Measurements from ENCODE around the gene CPS1. TPM values are rescaled to one million over a fixed set of nuclear protein-coding genes. Genes with fewer than 3 reads are reported as not detected.

Gene CPS1
- total and polyA plus RNA-seq, 12 donors: 0.86 to 8.2 (median 2.6) TPM

GRCh38 chr2:210528716-210529115 lies 27.7 kb upstream of the CPS1 start:
- TF ChIP-seq CTCF (IDR thresholded peaks at IDR 0.05): no peak
- H3K4me1 ChIP-seq: no peaks in the 10 kb centered on the region
- no peaks in the 10 kb centered on the region for H3K36me3 ChIP-seq
- no peak overlapping the region for H3K27ac ChIP-seq
- no peaks in the 10 kb centered on the region for H3K27me3 ChIP-seq
- no peak for DNase-seq
- intact Hi-C loops (cut with DNase I): no loop called here
- WGBS, 2 donors: 75% methylated on average over 4 of the region's 4 CpGs
- no peaks in the 10 kb centered on the region for H3K9me3 ChIP-seq
- no peak overlapping the region for H3K4me3 ChIP-seq
- ATAC-seq: no peak

- no peak for DNase-seq
- Histone ChIP-seq H3K27ac (no peak overlapping the region), H3K36me3 (no peaks in the 10 kb centered on the region), H3K27me3 (no peaks in the 10 kb centered on the region), H3K4me3 (no peak overlapping the region), H3K9me3 (no peaks in the 10 kb centered on the region), H3K4me1 (no peaks in the 10 kb centered on the region)
- 76 to 85% methylated on average over 5 of the region's 5 CpGs for WGBS, 2 donors
- TF ChIP-seq CTCF (IDR thresholded peaks at IDR 0.05): no peak
- intact Hi-C loops (cut with DNase I): no loop called here
- ATAC-seq: no peak
Measured at GRCh38 chr2:210531050-210531449, 25.3 kb upstream of the CPS1 start.

- no peak for ATAC-seq
- 86 to 96% methylated on average over 3 of the region's 3 CpGs for WGBS, 2 donors
- DNase-seq: no peak
- Histone ChIP-seq H3K9me3 (no peaks in the 10 kb centered on the region), H3K36me3 (no peaks in the 10 kb centered on the region), H3K4me1 (no peaks in the 10 kb centered on the region), H3K27ac (no peak overlapping the region), H3K4me3 (no peak overlapping the region), H3K27me3 (no peaks in the 10 kb centered on the region)
- intact Hi-C loops (cut with DNase I): no loop called here
- no peak for TF ChIP-seq CTCF (IDR thresholded peaks at IDR 0.05)
Measured at GRCh38 chr2:210531482-210531881, 24.9 kb upstream of the CPS1 start.

- Histone ChIP-seq H3K4me1 (no peaks in the 10 kb centered on the region), H3K27me3 (no peaks in the 10 kb centered on the region), H3K4me3 (no peak overlapping the region), H3K27ac (no peak overlapping the region), H3K36me3 (no peaks in the 10 kb centered on the region), H3K9me3 (no peaks in the 10 kb centered on the region)
- WGBS, 2 donors: 79 to 86% methylated on average over 2 of the region's 2 CpGs
- TF ChIP-seq CTCF (IDR thresholded peaks at IDR 0.05): no peak
- intact Hi-C loops (cut with DNase I): no loop called here
- DNase-seq: no peak
- no peak for ATAC-seq
Measured at GRCh38 chr2:210533389-210533788, 23.0 kb upstream of the CPS1 start.

- Histone ChIP-seq H3K27me3 (no peaks in the 10 kb centered on the region), H3K36me3 (no peaks in the 10 kb centered on the region), H3K4me3 (no peak overlapping the region), H3K27ac (no peak overlapping the region), H3K9me3 (no peaks in the 10 kb centered on the region), H3K4me1 (no peaks in the 10 kb centered on the region)
- no peak for TF ChIP-seq CTCF (IDR thresholded peaks at IDR 0.05)
- no peak for DNase-seq
- ATAC-seq: no peak
- intact Hi-C loops (cut with DNase I): no loop called here
- 74 to 90% methylated on average over 1 of the region's 1 CpG for WGBS, 2 donors
Measured at GRCh38 chr2:210534879-210535278, 21.5 kb upstream of the CPS1 start.

All from heart right ventricle (tissue), 16 donors.